Fibroblast of peridontal ligament (primary cell): ENCODE measurements around the gene ANO9.

Source experiments
- DNase-seq: peaks from one replicate; pipeline ENCODE4 v3.0.0-alpha.2; 2010; ENCODE audit errors: extremely low read depth

ANO9 gene

DNA sequence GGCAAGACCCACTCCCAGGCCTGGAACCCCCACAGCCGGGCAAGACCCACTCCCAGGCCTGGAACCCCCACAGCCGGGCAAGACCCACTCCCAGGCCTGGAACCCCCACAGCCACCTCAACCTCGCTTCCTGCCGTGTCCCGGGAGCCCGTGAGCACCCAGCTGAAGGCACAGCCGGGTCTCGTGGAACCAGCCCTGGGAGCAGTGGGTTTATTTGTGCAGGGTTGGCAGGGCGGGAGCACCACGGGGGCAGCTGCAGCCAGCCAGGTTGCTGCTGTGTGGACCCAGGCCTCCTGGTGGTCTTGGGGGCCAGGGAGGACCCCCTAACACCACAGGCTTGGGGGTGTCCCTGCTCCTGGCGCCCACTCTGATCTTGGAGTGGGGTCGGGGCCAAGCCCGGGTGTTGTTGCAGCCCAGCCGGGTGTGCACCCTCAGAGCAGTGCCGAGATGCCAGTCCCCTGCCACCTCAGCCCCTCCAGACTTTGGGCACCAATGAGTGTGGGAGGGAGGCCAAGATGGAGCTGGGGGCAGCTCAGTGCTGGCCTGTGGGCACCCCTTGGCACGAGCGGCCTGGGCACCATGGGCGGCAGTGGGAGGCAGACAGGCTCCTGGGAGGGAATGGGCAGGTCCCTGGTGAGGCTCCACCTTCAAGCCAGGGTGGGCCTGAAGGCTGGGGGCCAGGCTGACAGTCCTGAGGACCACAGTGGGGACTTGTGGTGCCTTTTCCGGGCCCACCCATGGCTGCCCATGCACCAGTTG, 56.0 kb downstream of the ANO9 start:
- DNase-seq = no peak

DNA sequence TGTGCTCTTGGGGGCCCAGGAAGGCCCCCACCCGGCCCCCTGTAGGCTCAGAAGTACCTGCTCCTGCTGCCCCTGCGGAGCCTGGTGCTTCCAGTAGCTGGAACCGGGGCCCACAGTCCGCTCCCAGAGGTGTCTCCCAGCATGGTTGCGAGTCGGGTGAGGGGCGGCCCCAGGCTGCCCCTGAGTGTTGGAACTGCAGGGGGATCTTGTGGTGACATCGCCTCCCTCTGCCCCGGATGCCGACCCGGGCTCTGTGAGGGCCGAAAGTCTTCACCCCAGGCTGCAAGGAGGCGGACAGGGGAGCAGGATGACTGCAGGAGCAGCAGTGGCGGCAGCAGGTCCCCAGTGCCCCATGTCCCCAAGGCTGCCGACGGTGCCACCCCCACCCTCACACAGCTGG, 57.3 kb downstream of the ANO9 start:
- no peak for DNase-seq

DNA sequence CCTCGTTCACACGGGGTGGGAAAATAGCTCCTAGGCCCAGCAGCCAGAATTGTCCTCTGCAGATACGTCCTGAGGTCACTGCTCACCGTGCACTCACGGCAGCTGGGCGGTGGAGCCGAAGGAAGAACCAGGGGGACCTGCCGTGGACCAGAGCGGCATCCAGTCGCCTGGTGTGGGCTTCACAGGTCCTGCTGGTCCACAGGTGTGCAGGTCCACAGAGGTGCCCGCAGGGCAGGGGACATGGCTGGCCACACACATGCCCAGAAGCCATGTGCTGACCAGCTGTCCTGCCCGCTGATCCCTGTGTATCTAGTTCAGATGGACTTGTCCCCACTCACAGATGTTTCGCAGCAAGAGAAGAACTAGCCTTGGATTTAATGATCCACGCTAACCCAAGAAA, 58.4 kb downstream of the ANO9 start:
- DNase-seq = no peak

DNA sequence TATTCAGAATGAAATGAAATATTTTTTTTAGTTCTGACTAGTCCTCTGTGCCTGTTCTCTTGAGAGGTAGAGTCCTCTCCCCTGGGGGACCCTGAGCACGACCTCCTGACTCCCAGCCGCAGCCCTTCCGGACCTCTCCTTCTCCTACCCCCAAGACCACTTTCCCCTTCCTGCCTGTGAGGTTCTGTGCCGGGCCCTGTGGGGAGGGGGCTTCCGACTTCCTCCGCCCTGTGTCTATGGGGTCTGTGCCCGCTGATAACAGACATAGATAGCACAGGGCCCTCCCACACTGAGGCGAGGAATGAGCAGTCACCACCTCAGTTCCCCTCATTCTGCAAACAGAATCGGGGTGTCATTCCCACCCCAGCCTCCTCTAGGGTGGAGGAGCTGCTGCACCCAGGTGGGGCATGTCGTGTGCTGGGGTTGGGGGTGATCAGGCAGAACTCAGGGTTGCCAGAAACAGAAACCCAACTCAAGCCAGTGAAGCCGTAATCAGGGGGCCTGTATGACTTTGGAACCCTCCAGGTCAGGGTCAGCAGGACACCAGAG, 59.7 kb downstream of the ANO9 start:
- DNase-seq = no peak

DNA sequence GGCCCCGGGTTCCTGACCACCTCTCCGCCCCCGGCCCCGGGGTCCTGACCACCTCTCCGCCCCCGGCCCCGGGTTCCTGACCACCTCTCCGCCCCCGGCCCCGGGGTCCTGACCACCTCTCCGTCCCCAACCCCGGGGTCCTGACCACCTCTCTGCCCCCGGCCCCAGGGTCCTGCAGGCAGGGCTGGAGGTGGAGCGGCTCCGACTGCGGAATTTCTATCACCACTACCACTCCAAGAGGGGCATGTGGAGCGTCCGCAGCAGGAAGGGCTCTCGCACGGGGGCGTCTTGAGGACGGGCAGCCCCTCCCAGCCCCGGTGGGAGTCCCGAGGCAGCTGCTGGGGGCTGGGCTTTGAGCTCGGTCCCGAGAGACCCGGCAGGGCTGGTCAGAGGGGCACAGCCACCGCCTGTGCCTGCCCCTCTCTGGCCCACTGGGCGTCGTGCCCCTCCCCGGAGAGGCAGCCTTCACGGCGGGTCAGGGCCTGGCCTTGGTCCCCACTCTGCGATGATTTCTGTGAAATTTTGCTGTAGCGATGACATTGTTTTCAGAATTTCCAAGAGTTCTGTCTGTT, 60.2 kb downstream of the ANO9 start:
- no peak for DNase-seq

DNA sequence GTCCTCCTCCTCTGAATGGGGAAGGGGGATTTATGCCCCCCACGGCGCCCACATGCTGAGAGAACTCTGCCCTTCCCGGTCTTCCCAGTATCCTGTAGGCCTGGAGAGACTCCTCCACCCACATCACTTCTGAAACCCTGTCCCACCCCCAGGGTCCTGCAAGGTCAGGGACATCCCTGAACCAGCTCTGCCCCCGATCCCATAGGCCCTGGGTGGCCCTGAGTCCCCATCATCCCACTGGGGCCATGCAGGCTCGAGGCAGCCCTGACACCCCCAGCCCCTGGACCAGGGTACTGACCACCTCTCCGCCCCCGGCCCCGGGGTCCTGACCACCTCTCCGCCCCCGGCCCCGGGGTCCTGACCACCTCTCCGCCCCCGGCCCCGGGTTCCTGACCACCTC, 60.8 kb downstream of the ANO9 start:
- DNase-seq = no peak

DNA sequence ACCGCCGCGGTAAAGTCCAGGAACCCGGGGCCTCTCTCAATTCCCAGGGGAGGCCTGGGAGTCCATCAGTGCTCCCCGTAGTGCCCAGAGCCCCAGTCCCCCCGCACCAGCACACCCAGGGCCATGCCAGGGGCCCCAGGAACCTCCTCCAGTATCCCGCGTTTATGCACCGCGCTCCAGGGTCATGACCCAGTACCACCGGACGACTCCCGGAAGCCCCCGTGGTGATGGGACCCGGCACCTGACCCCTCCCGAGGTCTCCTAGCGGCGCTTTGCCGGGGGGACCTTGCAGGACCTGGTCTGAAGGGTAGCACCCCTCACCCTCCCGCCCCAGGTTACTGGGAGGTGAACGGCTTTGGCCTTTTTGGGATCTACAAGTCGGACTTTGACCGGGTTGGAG, 61.3 kb downstream of the ANO9 start:
- DNase-seq = no peak

DNA sequence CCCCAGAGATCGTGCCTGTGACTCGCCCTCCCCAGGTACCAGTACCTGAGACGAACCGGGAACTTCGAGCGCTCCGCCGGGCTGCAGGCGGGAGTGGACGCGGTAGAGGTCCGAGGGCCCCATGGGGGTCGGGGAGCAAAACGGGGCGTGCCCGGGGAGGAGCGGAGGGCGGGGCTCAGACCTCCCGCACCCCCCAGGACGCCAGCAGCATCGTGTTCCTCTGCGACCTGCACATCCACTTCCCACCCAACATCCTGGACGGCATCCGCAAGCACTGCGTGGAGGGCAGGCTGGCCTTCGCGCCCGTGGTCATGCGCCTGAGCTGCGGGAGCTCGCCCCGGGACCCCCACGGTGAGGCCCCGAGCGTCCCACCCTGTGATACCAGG, 61.7 kb downstream of the ANO9 start:
- no peak for DNase-seq

DNA sequence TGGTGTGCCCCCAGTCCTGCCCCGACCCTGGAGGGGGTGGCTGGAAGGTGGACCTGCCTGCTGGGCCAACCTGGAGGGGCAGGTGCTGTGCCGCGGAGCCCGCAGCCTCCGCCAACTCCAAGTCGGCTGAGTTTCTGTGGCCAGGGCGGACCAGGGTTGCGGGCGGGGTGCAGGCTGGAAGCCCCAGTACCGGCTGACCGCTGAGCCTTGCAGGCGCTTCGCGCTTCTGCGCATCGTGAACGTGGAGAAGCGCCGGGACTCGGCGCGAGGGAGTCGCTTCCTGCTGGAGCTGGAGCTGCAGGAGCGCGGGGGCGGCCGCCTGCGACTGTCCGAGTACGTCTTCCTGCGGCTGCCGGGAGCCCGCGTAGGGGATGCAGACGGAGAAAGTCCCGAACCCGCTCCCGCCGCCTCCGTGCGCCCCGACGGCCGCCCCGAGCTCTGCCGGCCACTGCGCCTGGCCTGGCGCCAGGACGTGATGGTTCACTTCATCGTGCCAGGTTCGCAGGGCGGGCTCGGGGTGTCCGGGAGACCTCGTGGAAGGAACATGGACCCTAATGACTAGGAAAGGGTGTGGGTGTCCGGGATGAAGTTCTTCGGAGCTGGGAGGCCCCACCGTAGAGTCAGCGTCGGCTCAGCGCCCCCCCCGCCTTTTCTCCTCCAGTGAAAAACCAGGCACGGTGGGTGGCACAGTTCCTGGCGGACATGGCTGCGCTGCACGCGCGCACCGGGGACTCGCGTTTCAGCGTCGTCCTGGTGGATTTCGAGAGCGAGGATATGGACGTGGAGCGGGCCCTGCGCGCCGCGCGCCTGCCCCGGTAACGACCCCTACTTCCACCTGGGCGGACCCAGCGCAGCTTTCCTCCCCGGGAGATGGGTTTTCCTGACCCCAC, 62.4 kb downstream of the ANO9 start:
- DNase-seq = no peak

DNA sequence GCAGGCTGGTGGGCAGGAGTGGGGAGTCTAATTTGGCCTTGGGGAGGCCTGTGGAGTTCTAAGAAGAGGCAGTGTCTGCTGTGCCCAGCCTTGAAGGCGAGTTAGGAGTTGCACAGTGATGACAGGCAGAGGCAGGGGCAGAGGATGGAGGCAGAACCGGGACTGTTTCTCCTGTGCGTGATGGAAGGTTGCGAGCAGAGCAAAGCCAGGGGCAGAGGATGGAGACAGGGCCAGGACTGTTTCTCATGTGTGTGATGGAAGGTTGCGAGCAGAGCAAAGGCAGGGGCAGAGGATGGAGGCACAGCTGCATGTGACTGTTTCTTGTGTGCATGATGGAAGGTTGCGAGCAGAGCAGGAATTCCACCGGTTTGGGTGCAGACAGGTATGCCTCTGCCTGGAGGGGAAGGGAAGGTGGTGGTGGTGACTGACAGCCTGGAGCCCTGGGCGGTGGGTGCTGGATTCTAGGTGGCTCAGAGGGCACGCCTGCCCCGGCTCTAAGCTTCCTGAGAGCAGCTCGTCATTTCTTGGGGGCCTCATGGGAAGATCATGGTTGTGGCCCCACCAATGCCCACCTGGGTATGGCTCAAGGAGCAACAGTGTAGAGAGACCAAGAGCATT, 63.8 kb downstream of the ANO9 start:
- DNase-seq = no peak

DNA sequence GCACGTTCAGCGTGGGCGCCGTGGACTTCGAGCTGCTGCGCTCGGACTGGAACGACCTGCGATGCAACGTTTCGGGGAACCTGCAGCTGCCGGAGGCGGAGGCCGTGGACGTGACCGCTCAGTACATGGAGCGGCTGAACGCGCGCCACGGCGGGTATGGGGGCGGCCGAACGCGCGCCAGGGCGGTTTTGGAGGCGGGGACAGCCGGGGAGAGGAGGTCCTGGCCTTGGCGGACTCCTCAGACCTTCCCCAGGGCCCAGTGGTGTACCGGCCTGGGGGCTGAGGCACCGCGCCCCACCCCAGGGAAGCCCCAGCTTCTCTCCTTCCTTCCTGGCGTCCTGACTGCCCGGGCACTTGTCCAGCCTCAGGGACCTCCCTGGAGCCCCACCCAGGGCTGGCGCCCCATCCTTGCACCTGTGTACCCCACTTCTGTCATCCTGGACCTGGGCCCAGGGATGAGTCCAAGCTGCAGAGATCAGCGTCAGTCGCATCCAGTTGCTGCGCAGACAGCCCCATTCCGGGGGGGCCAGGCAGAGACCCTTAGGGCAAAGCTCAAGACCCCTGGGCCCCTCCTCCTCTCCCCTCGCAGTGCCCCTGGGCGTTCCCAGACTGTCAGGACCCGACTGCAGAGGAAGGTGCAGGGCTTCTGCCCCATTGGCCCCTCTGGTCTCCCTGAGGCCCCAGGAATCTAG, 64.5 kb downstream of the ANO9 start:
- DNase-seq = no peak

DNA sequence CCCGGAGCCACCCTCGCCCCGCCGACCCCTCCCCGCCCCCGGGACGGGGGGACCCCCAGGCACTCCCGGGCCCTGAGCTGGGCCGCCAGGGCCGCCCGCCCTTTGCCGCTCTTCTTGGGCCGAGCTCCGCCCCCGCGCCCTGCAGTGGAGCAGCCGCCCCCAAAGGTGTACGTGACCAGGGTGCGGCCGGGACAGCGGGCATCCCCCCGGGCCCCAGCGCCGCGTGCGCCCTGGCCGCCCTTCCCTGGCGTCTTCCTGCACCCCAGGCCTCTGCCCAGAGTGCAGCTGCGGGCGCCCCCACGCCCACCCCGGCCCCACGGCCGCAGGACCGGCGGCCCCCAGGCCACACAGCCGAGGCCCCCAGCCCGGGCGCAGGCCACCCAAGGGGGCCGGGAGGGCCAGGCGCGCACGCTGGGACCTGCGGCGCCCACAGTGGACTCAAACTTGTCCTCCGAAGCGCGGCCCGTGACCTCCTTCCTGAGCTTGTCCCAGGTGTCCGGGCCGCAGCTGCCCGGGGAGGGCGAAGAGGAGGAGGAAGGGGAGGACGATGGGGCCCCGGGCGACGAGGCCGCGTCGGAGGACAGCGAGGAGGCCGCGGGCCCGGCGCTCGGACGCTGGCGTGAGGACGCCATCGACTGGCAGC, 65.2 kb downstream of the ANO9 start:
- DNase-seq = no peak

DNA sequence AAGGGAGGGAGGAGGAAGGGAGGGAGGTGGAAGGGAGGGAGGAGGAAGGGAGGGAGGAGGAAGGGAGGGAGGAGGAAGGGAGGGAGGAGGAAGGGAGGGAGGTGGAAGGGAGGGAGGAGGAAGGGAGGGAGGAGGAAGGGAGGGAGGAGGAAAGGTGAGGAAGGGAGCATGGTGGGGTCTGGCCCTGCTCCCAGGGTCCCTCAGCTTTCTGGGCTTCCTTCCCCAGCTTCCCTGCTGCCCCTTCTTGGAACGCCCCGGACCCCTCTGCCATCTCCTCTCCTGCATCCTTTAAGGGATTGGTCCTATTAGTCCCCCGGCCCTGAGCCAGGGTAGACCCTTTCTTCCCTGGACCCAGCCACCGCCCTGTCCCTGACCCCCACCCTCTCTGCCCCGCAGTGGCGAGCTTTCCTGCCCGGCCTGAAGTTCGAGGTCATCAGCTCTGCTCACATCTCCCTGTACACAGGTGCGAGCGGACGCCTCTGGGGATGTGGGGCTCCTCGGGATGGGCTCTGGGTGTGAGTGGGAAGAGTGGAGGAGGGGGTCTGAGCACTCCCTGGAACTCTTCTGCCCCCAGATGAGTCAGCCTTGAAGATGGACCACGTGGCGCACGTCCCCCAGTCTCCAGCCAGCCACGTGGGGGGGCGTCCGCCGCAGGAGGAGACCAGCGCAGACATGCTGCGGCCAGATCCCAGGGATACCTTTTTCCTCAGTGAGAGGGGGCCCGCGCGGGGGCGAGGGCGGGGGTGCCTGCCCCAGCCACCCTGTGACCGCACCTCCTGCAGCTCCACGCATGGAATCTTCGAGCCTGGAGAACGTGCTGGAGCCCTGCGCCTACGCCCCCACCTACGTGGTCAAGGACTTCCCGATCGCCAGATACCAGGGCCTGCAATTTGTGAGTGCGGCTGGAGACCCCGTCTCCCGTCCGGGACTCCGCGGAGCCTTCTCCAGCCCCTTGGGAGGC, 66.5 kb downstream of the ANO9 start:
- no peak for DNase-seq

DNA sequence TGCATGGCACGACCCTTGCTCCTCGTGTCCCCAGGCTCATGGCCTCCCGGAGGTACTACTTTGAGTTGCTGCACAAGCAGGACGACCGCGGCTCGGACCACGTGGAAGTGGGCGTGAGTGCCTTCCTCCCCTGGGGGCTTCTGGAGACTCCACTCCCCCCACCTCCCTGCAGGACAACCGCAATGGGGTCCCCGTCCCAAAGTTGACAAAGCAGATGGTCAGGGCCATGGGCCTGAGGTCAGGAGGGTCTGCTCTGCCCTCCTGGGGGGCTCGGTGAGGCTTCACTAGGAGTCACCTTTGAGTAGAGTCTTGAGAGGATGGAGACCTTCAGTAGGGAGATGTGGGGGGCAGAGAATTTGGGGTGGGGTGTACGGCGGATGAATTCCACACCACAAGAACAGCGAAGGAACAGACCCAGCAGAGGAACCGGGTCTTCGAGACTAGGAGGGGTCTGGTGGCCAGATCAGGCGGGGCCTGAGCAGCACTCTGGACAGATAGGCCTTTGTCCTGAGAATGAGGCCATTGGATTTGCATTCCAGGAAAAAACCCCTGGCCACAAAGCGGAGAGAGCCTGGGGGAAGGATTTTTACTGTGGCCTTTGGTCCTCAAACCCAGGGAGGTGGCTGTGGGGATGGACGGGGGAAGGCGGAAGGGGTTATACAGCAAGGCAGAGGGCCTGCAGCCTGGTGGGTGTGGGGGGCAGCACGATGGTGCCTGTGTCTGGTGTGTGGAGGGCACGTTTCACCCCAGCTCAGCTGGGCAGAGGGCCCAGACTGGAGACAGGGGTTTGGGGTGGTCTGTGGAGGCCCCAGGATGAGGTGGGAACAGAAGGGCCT, 67.9 kb downstream of the ANO9 start:
- no peak for DNase-seq

DNA sequence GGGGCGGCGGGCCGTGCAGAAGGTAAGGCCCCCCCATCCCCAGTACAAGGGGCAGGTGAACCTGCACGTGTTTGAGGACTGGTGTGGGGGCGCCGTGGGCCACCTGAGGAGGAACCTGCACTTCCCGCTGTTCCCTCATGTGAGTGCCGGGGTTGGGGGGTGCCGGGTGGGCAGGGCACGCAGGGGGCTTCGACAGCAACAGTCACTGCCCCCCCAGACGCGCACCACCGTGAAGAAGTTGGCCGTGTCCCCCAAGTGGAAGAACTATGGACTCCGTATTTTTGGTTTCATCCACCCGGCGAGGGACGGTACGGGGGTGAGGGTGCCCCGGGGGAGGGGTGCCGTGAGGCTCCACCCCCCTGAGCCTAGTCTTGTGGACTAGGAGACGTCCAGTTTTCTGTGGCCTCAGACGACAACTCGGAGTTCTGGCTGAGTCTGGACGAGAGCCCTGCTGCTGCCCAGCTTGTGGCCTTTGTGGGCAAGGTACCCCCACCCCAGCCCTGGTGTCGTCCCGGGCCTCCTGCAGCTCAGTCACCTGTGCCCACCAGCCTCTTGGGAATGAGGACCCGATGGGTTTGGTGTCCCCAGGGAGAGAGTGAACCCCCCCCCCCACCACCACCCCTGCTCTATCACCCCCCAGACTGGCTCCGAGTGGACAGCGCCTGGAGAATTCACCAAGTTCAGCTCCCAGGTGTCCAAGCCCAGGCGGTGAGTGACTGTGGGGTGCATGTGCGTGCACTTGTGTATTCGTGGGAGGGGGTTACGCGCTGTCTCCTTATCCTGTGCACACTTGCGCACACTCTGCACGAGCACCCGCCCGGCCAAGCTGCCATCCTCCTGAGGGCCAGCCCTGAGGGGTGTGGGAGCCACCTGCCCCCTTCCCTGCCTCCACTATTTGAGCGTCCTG, 68.7 kb downstream of the ANO9 start:
- DNase-seq = no peak

DNA sequence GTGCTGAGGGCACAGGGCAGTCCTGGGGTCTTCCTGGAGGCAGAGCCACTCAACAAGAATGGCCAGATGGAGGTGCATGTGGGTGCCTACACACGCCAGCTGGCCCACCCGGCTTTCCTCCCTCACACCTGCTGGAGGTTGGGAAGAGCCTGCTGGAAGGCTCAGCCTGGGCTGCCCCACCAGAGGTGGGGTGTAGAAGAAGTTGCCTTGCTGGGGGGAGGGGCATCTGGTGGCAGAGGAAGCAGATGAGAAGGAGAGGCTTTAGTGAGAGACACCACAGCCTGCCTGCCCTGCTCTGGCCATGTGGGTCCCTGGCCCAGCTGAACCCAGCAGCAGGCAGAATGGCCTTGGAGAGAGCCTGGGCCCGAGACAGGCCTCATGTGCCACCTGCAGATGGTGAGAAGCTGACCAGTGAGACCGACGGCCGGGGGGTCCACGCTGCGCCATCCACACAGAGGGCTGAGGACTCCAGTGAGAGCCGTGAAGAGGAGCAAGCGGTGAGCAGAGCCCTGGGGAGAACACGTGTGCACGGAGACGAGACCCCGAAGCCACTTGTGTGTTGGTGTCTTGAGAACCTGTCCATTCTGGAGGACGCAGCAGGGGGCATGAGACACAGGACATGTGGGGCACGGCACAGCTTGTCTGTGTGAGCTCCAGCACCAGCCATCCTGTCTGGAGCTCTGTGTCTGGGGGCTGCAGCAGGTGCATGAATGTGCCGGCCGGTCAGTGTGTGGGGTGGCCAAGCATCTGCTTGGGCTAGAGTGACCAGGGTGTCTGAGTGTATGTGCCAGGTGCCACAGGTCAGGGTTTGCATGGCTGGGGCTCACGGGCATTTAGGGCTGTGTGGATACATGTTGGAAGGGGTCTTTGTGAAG, 69.9 kb downstream of the ANO9 start:
- DNase-seq = no peak

DNA sequence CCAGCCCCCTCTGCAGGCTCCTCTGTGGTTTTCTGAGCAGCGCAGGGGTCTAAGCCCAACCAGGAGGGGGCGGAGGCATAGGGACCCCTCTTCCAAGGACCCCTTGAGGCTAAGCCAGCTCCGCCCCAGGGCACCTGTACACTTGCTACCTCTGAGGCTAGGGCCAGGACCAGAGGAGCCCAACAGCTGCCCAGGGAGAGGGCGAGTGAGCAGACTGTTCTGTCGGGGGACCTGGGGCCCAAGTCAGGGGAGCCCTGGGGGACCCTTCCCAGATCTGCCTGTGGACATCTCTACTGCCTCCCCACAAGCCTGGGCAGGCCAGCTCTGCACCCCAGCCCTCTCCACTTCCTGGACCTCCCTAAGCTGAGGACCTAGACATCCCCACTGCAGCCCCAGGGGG, 70.8 kb downstream of the ANO9 start:
- DNase-seq = no peak
